ENCODE results near the gene INTS14. TPM values are rescaled to one million over a fixed set of nuclear protein-coding genes. Genes with fewer than 3 reads are reported as not detected.

The INTS14 gene
- total and polyA plus RNA-seq, 9 donors, result 25.5 to 41.7 (median 28.1) TPM

DNA sequence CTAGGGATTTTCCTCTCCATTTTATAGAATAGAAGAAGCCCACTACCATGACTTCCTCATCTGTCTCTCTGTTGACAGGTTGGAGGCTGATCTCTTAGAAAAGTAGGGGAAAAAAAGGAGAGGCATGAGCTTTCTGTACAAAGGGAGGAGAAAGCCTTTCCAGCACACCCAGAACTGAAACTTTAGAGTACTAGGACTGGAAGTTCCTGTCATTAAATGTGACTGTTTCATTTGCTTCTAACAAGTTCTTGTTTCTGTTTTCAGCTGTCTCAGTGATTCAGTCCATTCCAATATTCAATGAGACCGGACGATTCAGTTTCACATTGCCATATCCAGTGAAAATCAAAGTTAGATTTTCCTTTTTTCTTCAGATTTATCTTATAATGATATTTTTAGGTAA lies 39.0 kb downstream of the INTS14 start:
- TF ChIP-seq EP300 (IDR thresholded peaks at IDR 0.05), result no peak
- no peak for TF ChIP-seq POLR2A (IDR thresholded peaks at IDR 0.05)
- TF ChIP-seq CTCF (IDR thresholded peaks at IDR 0.05), result no peak
- no peaks in the 10 kb centered on the region for H3K27me3 ChIP-seq
- H3K9me3 ChIP-seq, result no peaks in the 10 kb centered on the region
- H3K4me1 ChIP-seq (ENCODE audit: insufficient read depth), result no peaks in the 10 kb centered on the region
- no peak for DNase-seq
- 81 to 90% (median 86%) methylated on average over 2 of the region's 2 CpGs for WGBS, 3 donors
- H3K27ac ChIP-seq, result no peak overlapping the region
- no peaks in the 10 kb centered on the region for H3K36me3 ChIP-seq
- H3K4me3 ChIP-seq, result no peak overlapping the region
- intact Hi-C loops (cut with DNase I), result no loop called here

- Histone ChIP-seq H3K36me3 (no peaks in the 10 kb centered on the region), H3K9me3 (no peaks in the 10 kb centered on the region), H3K27me3 (no peaks in the 10 kb centered on the region), H3K4me1 (ENCODE audit: insufficient read depth) (no peaks in the 10 kb centered on the region), H3K27ac (no peak overlapping the region), H3K4me3 (no peak overlapping the region)
- TF ChIP-seq EP300 (IDR thresholded peaks at IDR 0.05) (no peak), CTCF (IDR thresholded peaks at IDR 0.05) (no peak), POLR2A (IDR thresholded peaks at IDR 0.05) (no peak)
- WGBS, 3 donors, result 73 to 77% (median 74%) methylated on average over 3 of the region's 3 CpGs
- DNase-seq, result no peak
- intact Hi-C loops (cut with DNase I), result no loop called here
Observed at GRCh38 chr15:65569728-65570127, 41.2 kb downstream of the INTS14 start.

GRCh38 chr15:65561934-65562333 lies 49.0 kb downstream of the INTS14 start:
- intact Hi-C loops (cut with DNase I), result no loop called here
- Histone ChIP-seq H3K27ac (no peak overlapping the region), H3K9me3 (no peaks in the 10 kb centered on the region), H3K27me3 (no peaks in the 10 kb centered on the region), H3K36me3 (no peaks in the 10 kb centered on the region), H3K4me3 (no peak overlapping the region), H3K4me1 (ENCODE audit: insufficient read depth) (no peaks in the 10 kb centered on the region)
- no peak for TF ChIP-seq EP300 (IDR thresholded peaks at IDR 0.05)
- TF ChIP-seq CTCF (IDR thresholded peaks at IDR 0.05), result no peak
- TF ChIP-seq POLR2A (IDR thresholded peaks at IDR 0.05), result no peak
- WGBS, 3 donors, result 91 to 95% (median 94%) methylated on average over 6 of the region's 6 CpGs
- no peak for DNase-seq

GRCh38 chr15:65559941-65560340 lies 51.0 kb downstream of the INTS14 start:
- no peaks in the 10 kb centered on the region for H3K36me3 ChIP-seq
- no peaks in the 10 kb centered on the region for H3K27me3 ChIP-seq
- no peaks in the 10 kb centered on the region for H3K4me1 ChIP-seq (ENCODE audit: insufficient read depth)
- TF ChIP-seq CTCF (IDR thresholded peaks at IDR 0.05) (no peak), EP300 (IDR thresholded peaks at IDR 0.05) (no peak), POLR2A (IDR thresholded peaks at IDR 0.05) (no peak)
- H3K9me3 ChIP-seq, result no peaks in the 10 kb centered on the region
- DNase-seq, result no peak
- intact Hi-C loops (cut with DNase I), result no loop called here
- no peak overlapping the region for H3K27ac ChIP-seq
- no peak overlapping the region for H3K4me3 ChIP-seq
